Breast epithelium (tissue), 4 donors: Measurements from ENCODE around the gene DNAH3. TPM values are rescaled to one million over a fixed set of nuclear protein-coding genes. Genes with fewer than 3 reads are reported as not detected.

Source experiments
- DNase-seq, 2 donors: peaks; one replicate each; pipeline ENCODE4 v3.0.0-alpha.2; 2019; ENCODE audit warnings: low spot score in 2 of 2
- H3K27ac ChIP-seq, 2 donors: fragments of 200-600 bp; sonication (generic) in 1 of 2; one replicate each; pipeline ENCODE4 v1.5.1; 2016 to 2019; ENCODE audit warnings: mild to moderate bottlenecking in 1 of 2
- H3K27me3 ChIP-seq, 2 donors: fragments of 200-600 bp; sonication (generic) in 1 of 2; one replicate each; pipeline versions ENCODE4 v1.5.1 to v1.6.0; 2017 to 2019; ENCODE audit warnings: control low read depth in 1 of 2, mild to moderate bottlenecking in 1 of 2
- H3K36me3 ChIP-seq: fragments of 200-600 bp; one replicate; pipeline ENCODE4 v1.5.1; 2019
- H3K4me1 ChIP-seq, 2 donors: fragments of 200-600 bp; sonication (generic); one replicate each; pipeline ENCODE4 v1.5.1; 2016 to 2019; ENCODE audit warnings: control low read depth in 1 of 2
- H3K4me3 ChIP-seq, 3 donors: fragments of 200-600 bp; sonication (generic); 1 replicate in 2 of 3; 2 replicates in 1 of 3; pipeline ENCODE4 v1.5.1; 2016 to 2019; ENCODE audit warnings: mild to moderate bottlenecking in 3 of 3, moderate library complexity in 2 of 3
- H3K9me3 ChIP-seq, 2 donors: fragments of 200-600 bp; sonication (generic) in 1 of 2; one replicate each; pipeline ENCODE4 v1.5.1; 2016 to 2019; ENCODE audit warnings: control low read depth in 1 of 2
- CTCF ChIP-seq, 3 donors: fragments of 450-650 bp; IDR thresholded peaks; one replicate each; pipeline ENCODE4 v1.5.1; 2016 to 2017; ENCODE audit warnings: antibody characterized with exemption in 3 of 3, mild to moderate bottlenecking in 3 of 3, moderate library complexity in 3 of 3
- POLR2A ChIP-seq: fragments of 450-650 bp; IDR thresholded peaks from one replicate; pipeline ENCODE4 v1.6.1; 2016; ENCODE audit warnings: antibody characterized with exemption, mild to moderate bottlenecking, moderate library complexity
- POLR2AphosphoS5 ChIP-seq, 3 donors: sonication (generic); formaldehyde crosslinking; IDR thresholded peaks; one replicate each; pipeline ENCODE4 v1.6.1; 2017; ENCODE audit warnings: antibody characterized with exemption in 3 of 3
- intact Hi-C: fragments of 100-400 bp; cut with DNase I; formaldehyde crosslinking; loops from one replicate; pipeline ENCODE4 v1.15.1; 2023; ENCODE audit warnings: low total_unique reads
- total RNA-seq, 3 donors: library from RNA; depleted of rRNA; stranded (reverse); fragments of >200 nt; gene quantifications; one replicate each; pipeline ENCODE4 v1.1.0, GENCODE V29; 2016

Gene DNAH3
- total RNA-seq, 3 donors from 2014 or later: under 0.01 to 0.59 TPM; not detected in 1

GRCh38 chr16:20884240-20884556 is 266.4 kb downstream of the DNAH3 start:
- TF ChIP-seq POLR2A (no peak), CTCF (IDR thresholded peaks at IDR 0.05) (no peak), POLR2AphosphoS5 (IDR thresholded peaks at IDR 0.05) (no peak)
- Histone ChIP-seq H3K4me1 (peaks cover 0 to 14% of the 10 kb centered on the region in 2 donors), H3K27me3 (no peaks in the 10 kb centered on the region), H3K9me3 (no peaks in the 10 kb centered on the region), H3K4me3 (no peak overlapping the region), H3K36me3 (no peaks in the 10 kb centered on the region), H3K27ac (peak overlapping the region; percentile 29 to 62)
- DNase-seq: no peak
- intact Hi-C loops: no loop called here

- peak overlapping the region; percentile 29 to 62 for H3K27ac ChIP-seq
- TF ChIP-seq POLR2A (no peak), CTCF (IDR thresholded peaks at IDR 0.05) (no peak), POLR2AphosphoS5 (IDR thresholded peaks at IDR 0.05) (no peak)
- no peaks in the 10 kb centered on the region for H3K9me3 ChIP-seq
- no peak overlapping the region for H3K4me3 ChIP-seq
- DNase-seq: no peak
- H3K27me3 ChIP-seq: no peaks in the 10 kb centered on the region
- H3K36me3 ChIP-seq: no peaks in the 10 kb centered on the region
- H3K4me1 ChIP-seq: peaks cover 0 to 16% of the 10 kb centered on the region in 2 donors
- intact Hi-C loops: no loop called here
These were observed 266.9 kb downstream of the DNAH3 start for GRCh38 chr16:20883554-20884239.

Other genes starting within 250 kb of the DNAH3 start
- 10 to 100 TPM; 49.2 to 99.4 (median 97.5) TPM for gene LDAF1, start 7.8 kb upstream of the DNAH3 start, total RNA-seq
- not detected for gene ZP2, start 60.7 kb upstream of the DNAH3 start, total RNA-seq
- gene ANKS4B, start 82.9 kb upstream of the DNAH3 start, total RNA-seq: under 1 TPM in 1 of 3 donors, not detected in 2; 0.33 TPM
- gene CRYM, start 127.4 kb upstream of the DNAH3 start, total RNA-seq: 1 to 10 TPM in 2 of 3 donors, under 1 TPM in 1; 0.98 to 5.0 (median 2.6) TPM